RWPE1 (cell line): ENCODE measurements around the gene RCHY1.

Experiments used
- CTCF ChIA-PET: fragments of 350-600 bp; sonication (Branson Sonifier 250); formaldehyde crosslinking; extraction: SDS; loops from one replicate; lab custom pipeline; 2021; lab: Yijun Ruan, JAX
- POLR2A ChIA-PET: fragments of 400-600 bp; formaldehyde crosslinking; extraction: SDS; loops from one replicate; lab custom pipeline; 2020; ENCODE audit warnings: antibody characterized with exemption; ENCODE audit not compliant: low non-redundant PET; lab: Yijun Ruan, JAX
- DNase-seq: peaks from one replicate; pipeline ENCODE4 v3.0.0; 2012; ENCODE audit warnings: low spot score
- H3K27ac ChIP-seq: fragments of 450-650 bp; 2 replicates; pipeline ENCODE4 v1.5.1; 2017
- TF ChIP-seq, protein P1 (sequence below): fragments of 450-650 bp; conservative IDR thresholded peaks from 2 replicates; pipeline ENCODE4 v1.5.1; 2017; ENCODE audit warnings: low read depth, mild to moderate bottlenecking

The RCHY1 gene

DNA sequence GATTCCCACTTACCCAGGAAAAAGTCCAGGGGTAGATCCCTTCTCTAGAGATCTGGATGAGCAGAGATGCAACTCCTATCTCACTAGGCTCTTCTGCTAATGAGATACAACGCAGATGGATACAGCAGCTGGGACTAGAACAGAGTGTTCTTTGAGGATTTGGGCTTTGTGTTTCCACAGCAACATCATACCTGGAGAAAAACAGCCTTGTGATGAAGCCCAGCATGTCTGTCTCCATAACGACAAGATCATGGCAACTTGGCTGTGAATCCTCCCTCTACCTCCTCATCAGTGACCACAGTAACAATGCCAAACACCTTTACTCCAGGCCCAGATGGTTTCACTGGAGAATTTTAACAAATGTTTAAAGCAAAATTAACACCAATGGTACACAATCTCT is 80.1 kb downstream of the RCHY1 start:
- POLR2A ChIA-PET = no interaction called here
- no peak overlapping the region for H3K27ac ChIP-seq
- TF ChIP-seq, protein P1, sequence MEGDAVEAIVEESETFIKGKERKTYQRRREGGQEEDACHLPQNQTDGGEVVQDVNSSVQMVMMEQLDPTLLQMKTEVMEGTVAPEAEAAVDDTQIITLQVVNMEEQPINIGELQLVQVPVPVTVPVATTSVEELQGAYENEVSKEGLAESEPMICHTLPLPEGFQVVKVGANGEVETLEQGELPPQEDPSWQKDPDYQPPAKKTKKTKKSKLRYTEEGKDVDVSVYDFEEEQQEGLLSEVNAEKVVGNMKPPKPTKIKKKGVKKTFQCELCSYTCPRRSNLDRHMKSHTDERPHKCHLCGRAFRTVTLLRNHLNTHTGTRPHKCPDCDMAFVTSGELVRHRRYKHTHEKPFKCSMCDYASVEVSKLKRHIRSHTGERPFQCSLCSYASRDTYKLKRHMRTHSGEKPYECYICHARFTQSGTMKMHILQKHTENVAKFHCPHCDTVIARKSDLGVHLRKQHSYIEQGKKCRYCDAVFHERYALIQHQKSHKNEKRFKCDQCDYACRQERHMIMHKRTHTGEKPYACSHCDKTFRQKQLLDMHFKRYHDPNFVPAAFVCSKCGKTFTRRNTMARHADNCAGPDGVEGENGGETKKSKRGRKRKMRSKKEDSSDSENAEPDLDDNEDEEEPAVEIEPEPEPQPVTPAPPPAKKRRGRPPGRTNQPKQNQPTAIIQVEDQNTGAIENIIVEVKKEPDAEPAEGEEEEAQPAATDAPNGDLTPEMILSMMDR = no peak
- no peak for DNase-seq
- CTCF ChIA-PET = no interaction called here

DNA sequence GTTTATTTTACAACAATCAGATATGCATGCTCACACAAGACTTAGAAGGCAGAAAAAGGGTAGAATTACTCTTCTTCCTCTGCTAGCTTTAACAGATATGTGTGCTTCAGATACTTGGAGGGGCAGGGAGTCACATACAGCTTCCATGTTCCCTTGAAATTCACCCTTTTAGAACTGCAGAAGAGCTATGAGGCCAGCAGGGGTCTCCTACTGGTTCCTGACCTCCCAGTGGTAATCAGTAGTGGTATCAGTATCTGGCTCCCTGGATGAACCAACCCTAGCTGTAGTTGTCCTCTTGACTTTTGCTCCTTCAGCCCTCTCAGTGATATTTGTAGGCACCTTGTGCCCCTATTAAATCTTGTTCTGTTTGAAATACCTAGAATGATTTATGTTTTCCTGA is 81.5 kb downstream of the RCHY1 start:
- TF ChIP-seq, protein P1 = no peak; the same call in 1 of the 2 replicates
- peak; percentile 16 for DNase-seq
- H3K27ac ChIP-seq = no peak overlapping the region
- ChIA-PET CTCF (interaction anchor here (1.0 kb wide), 1 partner anchor 57 kb away, joined by 3 read pairs; no protein-coding TSS in a partner anchor), POLR2A (no interaction called here)

DNA sequence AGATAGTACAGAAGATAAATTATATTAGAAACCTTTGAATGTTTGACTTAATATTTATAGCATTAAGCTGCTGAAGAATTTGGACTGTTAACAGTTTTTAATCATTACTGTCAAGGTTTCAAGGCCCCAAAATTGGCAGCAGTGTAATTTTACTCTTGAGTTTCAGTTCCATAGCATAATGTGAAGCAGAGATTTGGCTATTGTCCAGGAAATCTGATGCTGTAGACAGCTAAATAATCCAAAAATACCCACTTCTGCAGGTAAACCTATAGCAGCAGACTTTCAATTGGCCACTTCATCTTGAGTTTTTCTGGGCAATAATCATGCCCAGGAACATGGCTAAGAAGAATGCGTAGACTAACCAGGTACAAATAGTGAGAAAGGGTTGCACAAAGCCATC is 85.0 kb downstream of the RCHY1 start:
- TF ChIP-seq, protein P1 = no peak
- ChIA-PET POLR2A (no interaction called here), CTCF (no interaction called here)
- no peak for DNase-seq
- no peak overlapping the region for H3K27ac ChIP-seq
